GM18511 (cell line): ENCODE data around the gene NSDHL.

ENCODE experiments used
- ATAC-seq: cut with Tn5 transposase; IDR thresholded peaks from one replicate; pipeline ENCODE4 v1.9.1; 2021; ENCODE audit warnings: mild to moderate bottlenecking, moderate library complexity; ENCODE audit not compliant: unreplicated experiment

Gene NSDHL

DNA sequence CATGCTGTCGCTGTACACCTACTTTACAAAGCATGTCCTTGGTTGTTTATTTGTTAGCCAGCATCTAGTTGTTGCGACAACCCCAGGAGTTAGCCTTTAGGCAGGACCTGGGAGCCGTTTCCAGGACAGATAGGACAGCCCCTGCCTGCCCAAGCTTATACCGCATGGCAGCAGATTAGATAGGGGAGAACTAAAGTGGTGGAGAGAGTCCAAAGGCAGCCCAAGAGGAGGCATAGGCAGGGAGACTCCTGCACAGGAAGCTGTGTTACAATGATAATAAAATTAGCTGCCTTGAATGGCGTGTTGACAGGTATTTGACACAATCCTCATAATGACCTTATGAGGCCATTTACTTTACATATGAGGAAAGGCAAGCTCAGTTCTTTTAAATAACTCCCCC, 13.0 kb downstream of the NSDHL start:
- no peak for ATAC-seq

DNA sequence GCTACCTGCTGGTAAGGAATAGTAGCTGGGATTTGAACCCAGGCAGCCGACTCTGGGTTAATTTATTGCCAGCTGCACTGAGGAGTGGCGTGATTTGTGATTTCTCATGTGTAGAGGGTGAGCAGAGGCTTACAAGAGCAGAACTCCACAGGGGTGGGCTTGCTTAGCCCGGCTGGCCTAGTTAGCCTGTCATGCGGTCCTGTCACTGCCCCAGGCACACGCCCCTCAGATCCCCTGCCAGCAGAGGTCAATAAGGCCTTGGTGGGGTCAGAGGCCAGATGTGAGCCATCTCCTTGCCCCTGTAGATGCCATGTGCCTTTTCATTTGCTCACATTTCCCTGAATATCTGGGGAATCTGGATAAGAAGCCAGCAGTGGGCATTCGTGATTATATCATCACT, 13.4 kb downstream of the NSDHL start:
- ATAC-seq, result no peak

DNA sequence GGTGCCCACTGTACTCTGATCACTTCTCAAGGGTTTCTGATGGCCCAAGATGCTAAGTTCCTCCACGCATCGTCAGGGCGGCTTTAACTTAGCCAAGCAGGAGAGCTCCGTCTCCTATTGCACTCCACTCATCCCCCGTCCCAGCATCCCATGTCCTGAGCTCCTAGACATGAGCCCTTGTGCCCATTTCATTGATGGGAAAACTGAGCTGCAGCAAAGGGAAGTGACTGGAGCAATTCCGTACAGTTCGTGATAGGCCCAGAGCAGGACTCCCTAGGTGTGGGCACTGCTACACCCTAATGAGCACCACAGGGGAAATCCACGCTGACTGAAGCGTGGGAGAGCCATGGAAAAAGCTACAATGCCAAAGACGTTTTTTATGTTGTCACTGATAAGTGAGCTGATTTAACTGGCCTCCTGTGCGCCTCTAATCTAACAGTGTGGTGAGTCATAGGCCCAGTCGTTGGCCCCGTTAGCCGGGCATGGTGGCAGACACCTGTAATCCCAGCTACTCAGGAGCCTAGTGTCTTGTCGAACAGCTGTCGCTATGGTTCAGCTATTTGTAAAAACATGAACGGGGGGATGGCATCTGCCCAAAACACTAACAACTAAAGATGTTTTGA, 14.9 kb downstream of the NSDHL start:
- ATAC-seq, result no peak

DNA sequence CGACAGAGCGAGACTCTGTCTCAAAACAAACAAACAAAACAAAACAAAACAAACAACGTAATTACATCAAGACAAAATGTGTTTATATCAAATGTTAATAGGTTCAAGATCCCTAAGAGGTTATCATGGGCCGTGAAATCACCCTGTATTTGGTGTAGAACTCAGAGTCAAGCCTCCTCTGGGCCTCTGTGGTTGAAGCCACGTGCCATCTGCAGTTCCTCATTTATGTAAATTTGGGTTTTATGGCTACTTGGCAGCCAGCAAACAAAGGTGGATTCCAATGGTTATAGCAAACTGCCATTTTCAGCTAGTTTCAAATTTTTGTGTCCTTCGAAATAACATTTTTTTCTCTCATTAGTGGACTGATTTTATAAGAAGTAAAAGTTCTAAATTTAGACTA, 16.4 kb downstream of the NSDHL start:
- ATAC-seq, result no peak

DNA sequence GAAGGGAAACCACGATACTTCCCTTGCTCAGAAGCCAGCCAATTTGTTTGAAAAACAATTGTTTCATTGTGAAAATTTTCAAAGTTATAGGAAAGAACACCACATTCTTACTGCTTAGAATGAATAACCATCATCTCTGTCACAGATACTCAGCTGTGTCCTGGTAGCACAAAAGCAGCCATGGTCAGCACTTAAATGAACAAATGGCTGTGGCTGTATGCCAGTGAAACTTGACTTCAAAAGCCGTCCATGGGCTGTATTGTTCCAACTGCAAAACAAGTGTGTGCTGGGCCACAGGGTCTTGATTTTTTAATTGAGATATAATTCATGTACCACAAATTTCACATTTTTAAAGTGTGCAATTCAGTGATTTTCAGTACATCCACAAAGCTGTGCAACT, 19.6 kb downstream of the NSDHL start:
- no peak for ATAC-seq

DNA sequence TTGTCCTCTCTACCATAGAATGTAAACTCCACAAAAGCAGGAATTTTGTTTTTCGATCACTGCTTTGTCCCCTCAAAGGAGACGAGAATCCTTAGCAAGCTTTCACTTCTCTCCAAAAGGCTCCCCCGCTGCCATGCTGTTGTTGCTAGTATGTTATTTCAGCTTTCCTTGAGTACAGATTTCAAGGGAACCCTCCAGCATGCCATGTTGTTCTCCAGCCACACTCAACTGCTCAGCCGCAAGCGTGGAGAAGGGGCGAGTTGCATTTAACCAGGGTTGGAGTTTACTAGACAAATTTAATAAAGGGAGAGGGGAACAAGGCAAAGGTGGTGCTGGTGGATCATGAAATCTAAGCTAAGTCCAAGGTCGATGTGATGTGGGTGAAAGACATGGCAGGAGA, 23.1 kb downstream of the NSDHL start:
- ATAC-seq, result no peak

DNA sequence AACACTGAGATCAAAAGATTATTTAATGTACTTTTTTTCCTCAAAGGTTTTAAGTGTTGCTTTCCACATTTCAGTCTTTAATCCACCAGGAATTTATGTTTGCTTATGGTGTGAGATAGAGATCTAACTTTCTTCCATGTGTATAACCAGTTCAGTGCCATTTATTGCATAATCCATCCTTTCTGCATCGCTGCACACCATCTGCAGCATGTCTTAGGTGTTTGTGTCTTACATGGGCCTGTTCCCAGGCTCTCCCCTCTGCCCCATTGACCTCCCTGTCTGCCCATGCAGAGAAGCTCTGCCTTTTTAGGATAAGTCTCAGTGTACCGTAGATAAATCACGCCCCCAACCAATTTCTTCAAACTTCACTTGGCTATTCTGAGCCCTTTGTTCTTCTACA, 30.3 kb downstream of the NSDHL start:
- no peak for ATAC-seq

DNA sequence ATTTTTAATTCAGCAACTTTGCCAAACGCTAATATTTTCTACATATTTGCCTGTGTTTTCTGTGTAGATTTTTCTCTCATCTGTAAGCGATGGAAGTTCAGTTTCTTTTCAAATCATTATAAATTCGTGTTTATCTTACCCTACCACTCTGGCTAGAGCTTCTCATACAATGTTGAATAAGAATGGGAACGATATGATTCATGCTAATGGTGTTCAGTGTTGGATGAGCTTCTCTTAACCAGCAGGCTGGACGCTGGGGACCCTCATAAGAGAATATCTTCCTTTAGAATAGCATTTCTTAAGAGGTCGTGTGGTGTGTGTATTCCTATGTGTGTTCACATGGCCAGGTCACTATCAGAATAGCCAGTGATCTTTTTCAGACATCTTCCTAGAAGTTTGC, 31.0 kb downstream of the NSDHL start:
- no peak for ATAC-seq

DNA sequence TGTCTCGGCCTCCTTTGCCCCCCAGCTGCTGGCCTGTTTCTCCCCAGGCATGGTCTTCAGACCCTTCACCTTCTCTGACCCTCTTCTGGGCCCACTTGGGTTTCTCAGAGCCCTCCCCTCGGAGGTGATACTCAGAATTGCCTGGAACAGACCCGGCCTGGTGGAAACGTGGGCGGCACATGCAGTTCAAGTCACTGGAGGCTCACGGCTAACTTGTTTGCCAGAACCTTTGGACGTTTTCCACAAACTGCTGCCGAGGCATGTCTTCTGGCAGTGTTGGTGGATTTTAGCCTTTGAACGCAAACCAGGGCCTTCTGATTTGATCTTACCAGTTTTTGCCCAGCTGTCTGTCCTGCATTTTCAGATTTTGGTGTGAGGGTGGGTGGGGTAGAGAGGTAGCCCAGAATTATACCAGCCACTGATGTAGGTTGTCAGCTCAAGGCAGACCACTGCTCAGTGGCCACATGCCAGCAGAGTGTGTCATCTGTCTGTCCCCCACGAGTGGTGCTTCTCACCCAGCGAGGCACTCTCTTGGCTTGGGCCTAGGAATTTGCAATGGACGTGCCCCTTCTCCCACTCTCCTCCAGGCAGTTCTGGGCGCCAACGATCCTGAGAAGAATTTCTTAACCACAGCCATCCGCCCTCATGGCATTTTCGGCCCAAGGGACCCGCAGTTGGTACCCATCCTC, 34.5 kb downstream of the NSDHL start:
- no peak for ATAC-seq

DNA sequence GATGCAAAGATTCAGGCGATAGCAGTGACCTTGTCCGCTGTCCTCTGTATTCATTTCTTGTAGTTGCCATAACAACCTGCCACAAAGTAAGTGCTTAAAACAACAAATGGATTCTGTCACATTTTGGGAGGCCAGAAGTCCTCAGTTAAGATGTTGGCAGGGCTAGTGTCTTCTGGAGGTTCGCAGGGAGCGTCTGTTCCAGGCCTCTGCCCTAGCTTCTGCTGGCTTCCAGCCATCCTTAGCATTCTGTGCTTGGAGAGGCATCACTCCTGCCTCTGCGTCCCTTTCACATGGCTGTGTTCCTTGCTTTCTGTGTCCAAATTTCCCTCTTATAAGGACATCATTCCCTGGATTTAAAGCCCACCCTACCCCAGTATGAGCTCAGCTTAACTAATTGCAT, 35.5 kb downstream of the NSDHL start:
- no peak for ATAC-seq

DNA sequence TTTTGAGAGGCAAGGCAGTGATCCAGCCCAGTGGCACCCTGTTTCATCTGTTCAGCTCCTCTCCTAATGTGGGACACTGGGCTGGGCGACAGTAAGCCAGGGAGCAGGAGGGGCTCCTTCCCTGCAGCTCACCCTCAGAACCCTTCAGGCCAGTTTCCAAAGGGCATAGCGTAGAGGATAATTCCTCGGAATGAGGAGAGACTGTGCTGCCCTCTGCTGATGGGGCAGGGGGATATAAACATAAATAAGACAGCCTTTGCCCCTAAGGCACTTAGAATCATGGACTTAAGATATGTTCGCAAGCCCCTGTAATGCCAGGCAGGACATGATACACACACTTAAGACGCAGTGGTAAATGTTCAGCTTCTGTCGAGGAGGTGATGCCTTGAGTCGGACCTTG, 39.1 kb downstream of the NSDHL start:
- no peak for ATAC-seq

DNA sequence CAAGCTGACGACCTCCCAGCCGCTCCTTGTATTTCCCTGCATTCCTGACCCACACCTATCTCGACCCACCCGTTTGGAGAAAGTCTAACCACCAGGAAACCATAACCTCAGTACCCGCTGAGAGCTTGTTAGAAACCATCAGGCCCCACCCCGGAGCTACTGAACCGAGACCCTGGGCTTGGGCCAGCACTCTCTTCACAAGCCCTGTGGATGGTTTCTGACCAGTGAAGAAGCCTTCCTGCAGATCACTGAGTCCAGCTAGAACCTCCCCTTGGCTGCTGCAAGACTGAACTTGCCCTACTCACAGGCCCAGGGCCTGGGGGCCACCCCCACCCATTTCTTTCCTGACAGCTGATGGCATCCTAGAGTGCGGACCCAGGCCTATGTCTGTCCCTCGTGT, 40.4 kb downstream of the NSDHL start:
- ATAC-seq, result no peak

DNA sequence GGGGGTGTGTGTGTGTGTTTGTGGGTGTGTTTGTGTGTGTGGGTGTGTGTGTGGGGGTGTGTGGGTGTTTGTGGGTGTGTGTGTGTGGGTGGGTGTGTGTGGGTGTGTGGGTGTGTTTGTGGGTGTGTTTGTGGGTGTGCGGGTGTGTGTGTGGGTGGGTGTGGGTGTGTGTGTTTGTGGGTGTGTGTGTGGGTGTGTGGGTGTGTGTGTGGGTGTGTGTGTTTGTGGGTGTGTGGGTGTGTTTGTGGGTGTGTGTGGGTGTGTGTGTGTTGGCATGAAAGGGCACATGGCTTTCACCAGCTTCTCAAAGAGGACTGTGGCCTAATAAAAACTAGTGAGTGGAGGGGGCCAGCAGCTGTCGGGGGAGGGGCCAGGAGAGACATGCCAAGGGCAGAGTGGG, 41.7 kb downstream of the NSDHL start:
- no peak for ATAC-seq

DNA sequence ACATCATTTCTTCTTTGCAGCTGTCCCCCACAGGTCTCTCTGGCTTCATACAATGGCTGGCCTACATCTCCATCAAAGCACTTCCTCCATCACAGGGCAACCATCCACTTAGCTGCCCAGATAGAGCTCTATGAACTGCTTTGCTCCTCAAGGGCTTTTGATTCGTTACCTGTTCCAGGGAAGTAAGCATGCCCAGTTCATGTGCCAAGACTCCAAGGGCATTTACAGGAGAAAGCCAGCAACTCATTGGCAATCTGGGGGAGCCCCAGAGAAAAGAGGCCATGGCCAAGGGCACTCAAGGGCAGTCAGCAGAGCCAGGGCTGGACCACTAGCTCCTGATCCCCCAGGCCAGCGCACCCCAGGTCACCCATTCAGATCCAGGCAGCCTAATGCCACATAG, 42.5 kb downstream of the NSDHL start:
- ATAC-seq, result no peak

DNA sequence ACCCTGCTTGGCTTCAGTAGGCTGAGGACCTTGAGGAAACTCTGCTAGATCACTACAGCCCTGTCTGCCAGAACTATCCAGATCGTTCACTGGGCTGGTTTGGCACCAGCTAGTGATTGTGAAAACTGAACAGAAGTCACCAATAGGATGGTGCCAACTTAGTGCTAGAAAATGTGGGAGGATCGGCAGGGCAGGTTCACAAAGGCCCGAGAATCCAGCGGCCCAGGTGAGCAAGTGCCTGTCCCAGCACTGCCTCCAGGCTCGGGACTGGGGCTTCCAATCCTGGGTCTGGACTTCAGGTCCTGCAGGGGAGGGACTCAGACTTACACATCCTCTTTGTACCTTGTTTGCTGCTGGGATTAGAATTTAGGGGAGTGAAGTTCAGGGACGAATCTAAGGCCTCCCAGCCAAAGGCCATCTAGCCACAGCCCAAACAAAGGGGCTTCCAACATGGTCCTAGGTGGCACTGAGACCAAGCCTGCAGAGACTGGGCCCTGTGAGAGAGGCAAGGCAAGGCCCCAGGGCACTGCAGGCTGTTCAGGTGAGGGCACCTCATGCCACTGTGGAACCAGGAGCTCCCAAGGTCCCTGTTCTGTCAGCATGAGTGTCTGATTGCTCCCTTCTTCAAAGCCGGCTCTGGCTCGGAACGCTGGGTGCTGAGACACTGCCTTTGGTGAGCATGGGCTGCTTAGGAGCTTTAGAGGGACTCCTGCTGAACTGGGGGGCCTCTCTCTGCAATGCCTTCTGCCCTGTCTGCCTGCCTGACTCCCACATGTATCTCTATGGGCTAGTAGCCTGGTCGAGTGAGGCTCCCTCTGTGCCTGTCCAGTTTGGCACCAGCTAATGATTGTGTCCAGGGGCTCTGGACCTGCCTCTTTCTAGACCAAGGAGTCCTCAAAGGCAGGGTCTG, 46.3 kb downstream of the NSDHL start:
- no peak for ATAC-seq

DNA sequence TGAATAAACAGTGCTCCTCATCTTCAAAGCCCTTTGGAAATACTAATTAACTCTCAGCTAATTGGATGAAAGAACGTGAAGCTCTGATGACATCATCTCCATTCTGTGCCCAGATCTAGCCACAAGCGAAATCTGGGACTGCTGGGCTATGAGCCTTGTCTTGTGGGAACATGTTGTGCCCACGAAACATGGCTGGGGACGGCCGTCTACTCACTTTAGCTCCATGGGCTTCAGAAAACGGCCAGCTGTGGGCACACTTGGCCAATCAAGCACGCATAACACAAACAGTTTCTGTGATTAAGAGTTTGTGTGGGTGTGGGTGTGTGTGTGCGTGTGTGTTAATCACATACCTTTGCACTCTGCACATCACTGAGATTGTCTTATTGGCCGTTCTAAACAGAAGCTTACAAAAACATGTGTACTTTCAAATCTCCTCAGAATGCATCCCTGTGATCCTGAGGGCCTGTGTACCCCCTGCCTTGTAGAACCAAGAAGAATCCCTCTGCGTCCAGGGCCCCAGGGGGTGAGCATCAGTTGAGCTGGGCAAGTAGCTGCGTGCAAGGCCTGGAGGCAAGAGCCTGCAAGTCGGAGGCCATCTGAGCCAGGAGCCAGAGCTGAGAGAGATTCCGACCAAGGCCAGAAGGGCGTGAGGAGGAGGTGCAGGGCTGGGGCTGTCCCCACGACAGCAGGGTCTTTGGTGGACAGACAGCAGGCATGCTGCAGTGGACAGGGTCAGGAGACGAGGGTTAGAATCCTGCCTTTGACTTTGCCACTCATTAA, 48.3 kb downstream of the NSDHL start:
- ATAC-seq, result no peak

DNA sequence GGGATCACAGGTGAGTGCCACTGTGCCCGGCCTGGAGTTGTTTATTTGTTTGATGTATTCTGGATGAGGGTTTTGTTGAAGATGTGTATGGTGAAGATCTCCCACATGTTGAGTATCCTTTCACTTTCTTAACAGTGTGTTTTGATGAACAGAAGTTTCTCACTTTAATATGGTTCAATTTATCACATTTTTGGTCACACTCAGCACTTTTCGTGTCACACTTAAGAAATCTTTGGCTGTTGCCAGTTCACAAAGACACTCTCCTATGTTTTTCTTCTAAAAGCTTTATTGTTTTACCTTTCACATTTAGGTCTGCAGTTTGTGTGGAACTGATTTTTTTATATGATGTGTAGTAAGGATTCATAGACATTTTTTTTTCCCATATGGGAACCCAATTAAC, 50.4 kb downstream of the NSDHL start:
- no peak for ATAC-seq

DNA sequence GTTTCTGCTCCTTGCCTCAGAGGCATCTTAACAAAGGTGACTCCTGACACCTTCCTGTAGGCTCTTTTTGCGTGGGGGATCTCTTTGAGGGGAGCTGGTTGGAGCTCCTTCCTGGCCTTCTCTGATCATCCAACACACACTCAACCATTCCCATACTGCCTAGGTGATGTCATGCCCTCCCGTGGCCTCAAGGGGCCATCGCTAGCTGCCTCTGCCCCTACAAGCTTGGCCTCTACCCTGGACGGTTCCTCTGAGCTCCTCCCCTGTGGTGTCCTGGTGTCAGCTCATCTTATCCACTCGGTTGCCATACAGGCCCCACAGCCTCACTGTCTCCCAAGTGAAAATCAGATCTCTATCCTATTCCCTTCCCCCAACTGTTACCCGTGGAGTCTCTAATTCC, 53.3 kb downstream of the NSDHL start:
- no peak for ATAC-seq

DNA sequence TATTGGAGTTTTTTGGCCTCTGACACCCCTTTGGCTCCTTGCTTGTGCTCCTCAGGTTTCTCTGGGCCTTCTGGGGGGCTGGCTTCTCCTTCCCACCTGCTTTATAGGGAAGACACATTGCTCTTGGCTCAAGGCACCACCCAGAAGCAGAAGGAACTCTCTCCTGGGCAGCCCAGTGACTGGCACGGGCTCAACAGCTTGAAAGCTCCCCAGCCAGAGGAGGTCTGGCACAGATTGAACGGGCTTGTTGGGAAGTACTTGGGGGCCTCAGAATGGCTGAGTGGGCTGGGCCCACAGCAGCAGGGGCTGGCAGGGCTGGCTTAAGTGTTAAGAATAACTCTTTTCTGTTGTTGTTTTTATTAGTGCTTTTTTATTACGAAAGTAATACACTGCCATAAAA, 55.9 kb downstream of the NSDHL start:
- ATAC-seq, result no peak

DNA sequence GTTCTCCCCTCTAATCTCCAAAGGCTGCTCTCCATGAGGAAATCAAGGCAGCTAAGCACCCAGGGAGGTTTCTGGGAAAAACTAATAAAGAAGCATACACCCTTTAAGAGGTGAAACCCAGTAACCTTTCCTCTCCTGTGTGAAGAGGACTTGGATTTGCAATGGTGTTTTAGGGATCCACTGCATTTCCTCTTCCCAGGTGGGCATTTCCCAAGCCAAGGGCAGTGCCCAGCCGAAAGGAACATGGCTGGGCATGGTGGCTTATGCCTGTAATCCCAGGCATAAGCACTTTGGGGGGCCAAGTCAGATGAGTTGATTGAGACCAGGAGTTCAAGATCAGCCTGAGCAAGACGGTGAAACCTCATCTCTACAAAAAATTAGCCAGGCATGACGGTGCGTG, 61.6 kb downstream of the NSDHL start:
- no peak for ATAC-seq
